A549 (cell line): Measurements from ENCODE around the gene SLC7A4. TPM values are rescaled to one million over a fixed set of nuclear protein-coding genes. Genes with fewer than 3 reads are reported as not detected.

Source experiments
- ATAC-seq, 2 experiments: fragments of 200-7000 bp in 1 of 2; fragments of >200 bp in 1 of 2; cut with Nextera tagmentation in 1 of 2; cut with Tn5 transposase in 1 of 2; 3 replicates each; pipeline versions ENCODE4 v1.8.0 to v1.9.1; 2018 to 2020; ENCODE audit warnings: mild to moderate bottlenecking in 1 of 2, moderate library complexity in 1 of 2
- CTCF ChIA-PET: fragments of 300-600 bp; sonication (Branson Sonifier 250); formaldehyde crosslinking; extraction: SDS; loops from one replicate; lab custom pipeline; 2021; ENCODE audit warnings: antibody characterized with exemption, inconsistent platforms; lab: Yijun Ruan, JAX
- POLR2A ChIA-PET: fragments of 350-600 bp; formaldehyde crosslinking; extraction: SDS; loops from one replicate; lab custom pipeline; 2021; ENCODE audit warnings: antibody characterized with exemption, inconsistent platforms; lab: Yijun Ruan, JAX
- DNase-seq, 2 experiments: peaks; one replicate each; pipeline versions ENCODE4 v3.0.0 to v3.0.0-alpha.2; 2011 to 2016; ENCODE audit warnings: low read depth in 1 of 2, low spot score in 1 of 2
- FAIRE-seq: peaks from 2 replicates; lab custom pipeline; 2011; peaks lifted over from hg19 to GRCh38; lab: Jason Lieb, UNC
- H3K27ac ChIP-seq, 2 experiments: fragments of >200 bp; sonication (Bioruptor Twin); formaldehyde crosslinking; 3 replicates each; pipeline ENCODE4 v1.5.1; 2016 to 2017
- H3K4me1 ChIP-seq: fragments of >200 bp; sonication (Bioruptor Twin); formaldehyde crosslinking; 3 replicates; pipeline ENCODE4 v1.6.1; 2016
- H3K4me2 ChIP-seq: fragments of >200 bp; sonication (Bioruptor Twin); formaldehyde crosslinking; 3 replicates; pipeline ENCODE4 v1.6.1; 2016
- H3K4me3 ChIP-seq: fragments of >200 bp; sonication (Bioruptor Twin); formaldehyde crosslinking; 3 replicates; pipeline ENCODE4 v1.5.1; 2016
- H3K9me3 ChIP-seq: fragments of >200 bp; sonication (Bioruptor Twin); formaldehyde crosslinking; 3 replicates; pipeline ENCODE4 v1.6.1; 2016
- BHLHE40 ChIP-seq: IDR thresholded peaks from 2 replicates; pipeline ENCODE4 v1.6.1; 2012; ENCODE audit warnings: low read depth, low read length, inconsistent platforms
- CEBPB ChIP-seq, 2 experiments: fragments of >200 bp in 1 of 2; sonication (Bioruptor Twin) in 1 of 2; formaldehyde crosslinking in 1 of 2; IDR thresholded peaks; 2 replicates each; pipeline ENCODE4 v1.6.1; 2012 to 2016
- EHF ChIP-seq: fragments of 250-450 bp; sonication (Bioruptor Pico); IDR thresholded peaks from 2 replicates; pipeline ENCODE4 v1.5.0; 2020; ENCODE audit warnings: mild to moderate bottlenecking
- ELK1 ChIP-seq: fragments of 150-350 bp; IDR thresholded peaks from 2 replicates; pipeline ENCODE4 v1.6.1; 2014; ENCODE audit warnings: low read depth, mild to moderate bottlenecking, low read length
- EP300 ChIP-seq, 2 experiments: fragments of >200 bp; sonication (Bioruptor Twin); formaldehyde crosslinking; IDR thresholded peaks; 2 replicates in 1 of 2; 3 replicates in 1 of 2; pipeline ENCODE4 v1.6.1; 2016 to 2017
- FOSL2 ChIP-seq, 2 experiments: fragments of 450-650 bp in 1 of 2; fragments of >200 bp in 1 of 2; sonication (Bioruptor Twin) in 1 of 2; formaldehyde crosslinking; IDR thresholded peaks; 2 replicates each; pipeline versions ENCODE4 v1.5.0 to v1.6.1; 2016 to 2020; ENCODE audit warnings: mild to moderate bottlenecking in 1 of 2, moderate library complexity in 1 of 2
- HDAC2 ChIP-seq: fragments of 200-600 bp; sonication (generic); IDR thresholded peaks from 2 replicates; pipeline ENCODE4 v1.6.1; 2016
- HEYL ChIP-seq: fragments of 250-450 bp; sonication (Bioruptor Pico); IDR thresholded peaks from 2 replicates; pipeline ENCODE4 v1.8.0; 2021; ENCODE audit warnings: mild to moderate bottlenecking, moderate library complexity
- KDM1A ChIP-seq: fragments of 200-600 bp; sonication (generic); IDR thresholded peaks from 2 replicates; pipeline ENCODE4 v1.6.1; 2016; ENCODE audit warnings: low read depth, mild to moderate bottlenecking
- MYC ChIP-seq: IDR thresholded peaks from 2 replicates; pipeline ENCODE4 v1.6.1; 2012; ENCODE audit warnings: mild to moderate bottlenecking, inconsistent platforms, low read length, improper control_type of control experiment, borderline replicate concordance
- NPAS2 ChIP-seq: fragments of 250-450 bp; sonication (Bioruptor Pico); IDR thresholded peaks from 2 replicates; pipeline ENCODE4 v1.8.0; 2022; ENCODE audit warnings: mild to moderate bottlenecking, moderate library complexity, borderline replicate concordance
- NR3C1 ChIP-seq: fragments of >200 bp; sonication (Bioruptor Twin); formaldehyde crosslinking; IDR thresholded peaks from 3 replicates; pipeline ENCODE4 v1.6.1; 2017
- RARB ChIP-seq: fragments of 250-450 bp; sonication (Bioruptor Pico); IDR thresholded peaks from 2 replicates; pipeline ENCODE4 v1.8.0; 2021; ENCODE audit warnings: mild to moderate bottlenecking, moderate library complexity
- REST ChIP-seq: fragments of 200-600 bp; sonication (generic); IDR thresholded peaks from 2 replicates; pipeline ENCODE4 v1.6.1; 2016; ENCODE audit warnings: antibody characterized with exemption, mild to moderate bottlenecking, moderate library complexity
- RFX5 ChIP-seq: fragments of 450-650 bp; IDR thresholded peaks from 2 replicates; pipeline ENCODE4 v1.7.1; 2014; ENCODE audit warnings: antibody characterized with exemption, mild to moderate bottlenecking, moderate library complexity
- SMC3 ChIP-seq: fragments of >200 bp; sonication (Bioruptor Twin); formaldehyde crosslinking; IDR thresholded peaks from 3 replicates; pipeline ENCODE4 v1.6.1; 2018; ENCODE audit warnings: inconsistent platforms
- ZSCAN20 ChIP-seq: fragments of 250-450 bp; sonication (Bioruptor Pico); IDR thresholded peaks from 2 replicates; pipeline ENCODE4 v1.8.0; 2022; ENCODE audit warnings: mild to moderate bottlenecking, moderate library complexity
- WGBS: methylation state at CpG from one replicate; pipeline ENCODE4 v1.1.6; 2017; ENCODE audit errors: missing lambda C conversion rate; 5-methylcytosine and 5-hydroxymethylcytosine counted together
- polyA plus RNA-seq, 4 experiments: library from polyadenylated mRNA; depleted of rRNA in 3 of 4; stranded (reverse); fragments of >200 nt; fragmentation: RNase III in 1 of 4; extraction: RNeasy Plus Mini Kit Qiagen cat#74134 plus additional on column Dnase treatment in 1 of 4; gene quantifications; 2 replicates in 3 of 4; 3 replicates in 1 of 4; pipeline ENCODE4 v1.2.3, GENCODE V29; 2011 to 2017

SLC7A4 gene
- polyA plus RNA-seq, 2 of the 4 experiments (the other 2 are of a cell fraction) = not detected

DNA sequence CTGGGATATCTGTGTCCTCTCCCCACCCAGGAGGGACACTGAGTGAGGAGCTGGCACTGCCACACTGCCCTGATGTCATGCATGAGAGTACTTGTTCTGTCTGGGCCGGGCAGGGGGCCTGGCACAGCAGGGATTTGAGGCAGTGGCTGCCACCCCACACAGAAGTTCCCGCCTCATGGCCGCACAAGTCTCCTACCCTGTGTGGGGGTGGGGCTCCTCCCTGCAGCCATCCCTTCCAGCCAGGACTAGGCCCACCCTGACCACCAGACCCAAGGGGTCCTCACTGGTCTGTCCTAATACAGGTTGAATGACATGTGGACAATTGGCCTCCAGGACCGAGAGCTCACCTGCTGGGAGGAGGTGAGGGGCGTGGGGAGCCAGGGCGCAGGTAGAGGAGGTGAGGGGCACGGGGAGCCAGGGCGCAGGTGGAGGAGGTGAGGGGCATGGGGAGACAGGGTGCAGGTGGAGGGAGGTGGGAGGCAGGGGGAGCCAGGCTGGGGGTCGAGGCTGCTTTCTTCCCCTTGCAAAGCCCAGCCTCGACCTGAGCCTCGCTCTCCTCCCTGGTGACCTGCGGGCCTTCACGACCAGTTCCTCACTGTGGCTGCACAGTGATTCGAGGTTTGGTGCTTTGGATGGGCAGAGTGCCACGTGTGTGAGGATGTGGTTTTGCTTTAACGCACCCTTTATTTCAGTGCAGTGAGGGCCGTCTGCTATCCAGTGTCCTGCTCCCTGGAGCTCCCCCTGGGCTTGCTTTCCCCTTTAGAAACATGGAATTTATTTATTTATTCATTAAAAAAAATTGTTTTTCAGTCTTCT lies 42.8 kb downstream of the SLC7A4 start:
- no peaks in the 10 kb centered on the region for H3K4me1 ChIP-seq
- DNase-seq = no peak
- no peak overlapping the region for H3K27ac ChIP-seq
- 82% methylated on average over 8 of the region's 17 CpGs for WGBS
- CTCF ChIA-PET = interaction anchor here (0.7 to 1.7 kb wide), 5 partner anchors 14 to 113 kb away, joined by 3 to 6 read pairs (median 3); partner anchors contain the start of gene CRKL
- ATAC-seq = no peak
- POLR2A ChIA-PET = interaction anchor here (1.5 kb wide), 1 partner anchor 8 kb away, joined by 7 read pairs; the partner anchor contains the start of gene LZTR1
- no peaks in the 10 kb centered on the region for H3K9me3 ChIP-seq
- TF ChIP-seq RFX5 (no peak), RARB (no peak), KDM1A (no peak), HEYL (CRISPR knock-in tag) (no peak), MYC (no peak), EP300 (IDR thresholded peaks at IDR 0.05) (no peak)
- H3K4me2 ChIP-seq = no peak overlapping the region
- FAIRE-seq = no peak
- H3K4me3 ChIP-seq = no peak overlapping the region

DNA sequence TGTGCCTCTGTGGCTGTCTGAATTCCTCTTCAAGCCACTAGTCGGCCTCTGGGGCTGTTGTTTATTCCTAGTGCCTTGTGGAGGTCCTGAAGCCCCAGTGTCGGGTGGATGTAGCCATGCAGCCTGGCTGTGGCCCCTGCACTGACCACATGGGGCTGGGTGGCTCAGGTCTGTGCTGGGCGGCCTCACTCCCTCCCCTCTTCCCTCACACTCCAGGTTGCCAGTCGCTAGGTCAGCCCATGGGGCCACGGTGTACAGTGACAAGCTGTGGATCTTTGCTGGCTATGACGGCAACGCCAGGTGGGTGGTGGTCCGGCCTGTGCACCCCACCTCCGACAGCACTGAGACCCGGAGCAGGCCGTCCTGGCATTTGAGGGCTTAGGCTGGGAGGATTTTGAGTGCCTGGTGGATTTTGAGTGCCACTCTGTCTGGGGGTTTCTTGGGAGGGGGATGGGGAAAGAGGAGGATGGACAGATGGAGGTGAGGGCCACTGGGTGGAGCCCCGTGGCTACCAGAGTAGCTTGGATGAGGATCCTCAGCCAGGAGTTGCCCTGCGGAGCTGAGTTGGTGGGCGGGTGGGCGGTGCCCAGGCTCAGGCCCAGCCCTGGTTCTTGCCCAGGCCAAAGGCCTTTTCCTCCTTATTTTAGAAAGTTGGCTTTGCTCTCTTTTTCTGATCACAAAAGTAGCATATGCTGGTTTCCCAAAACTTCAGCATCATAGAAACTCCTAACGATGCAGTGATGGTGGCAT lies 43.6 kb downstream of the SLC7A4 start:
- ChIA-PET CTCF (interaction anchor here (1.2 to 1.4 kb wide), 3 partner anchors 99 to 114 kb away, joined by 3 to 6 read pairs (median 3); no protein-coding TSS in a partner anchor), POLR2A (no interaction called here)
- TF ChIP-seq EHF (CRISPR knock-in tag) (no peak), NPAS2 (no peak), HDAC2 (no peak), BHLHE40 (no peak), RFX5 (no peak), SMC3 (no peak), NR3C1 (no peak), ELK1 (no peak), CEBPB (IDR thresholded peaks at IDR 0.05) (no peak), REST (no peak)
- no peaks in the 10 kb centered on the region for H3K4me1 ChIP-seq
- H3K4me3 ChIP-seq = no peak overlapping the region
- no peak for FAIRE-seq
- no peaks in the 10 kb centered on the region for H3K9me3 ChIP-seq
- ATAC-seq = peak in 1 of 2 experiments; percentile 31; a peak in 1 of 6 replicates
- no peak overlapping the region for H3K4me2 ChIP-seq
- DNase-seq = no peak
- 77% methylated on average over 9 of the region's 16 CpGs for WGBS
- no peak overlapping the region for H3K27ac ChIP-seq

DNA sequence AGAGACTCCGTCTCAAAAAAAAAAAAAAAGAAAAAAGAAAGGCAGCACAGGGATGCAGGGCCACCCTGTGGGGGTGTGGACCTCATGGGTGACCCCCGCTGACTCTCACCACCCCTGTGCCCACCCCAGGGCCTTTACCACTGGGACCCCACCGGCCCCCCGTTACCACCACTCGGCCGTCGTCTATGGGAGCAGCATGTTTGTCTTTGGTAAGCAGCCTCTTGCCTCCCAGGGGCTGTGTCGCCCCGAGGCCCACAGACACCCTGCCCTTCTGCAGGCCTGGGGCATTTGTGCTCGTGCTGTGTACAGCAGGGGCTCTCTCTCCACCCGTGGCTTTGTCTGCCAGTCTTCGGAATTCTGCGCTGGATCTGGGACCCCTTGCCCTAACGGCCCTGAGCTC lies 45.0 kb downstream of the SLC7A4 start:
- no peak for ATAC-seq
- POLR2A ChIA-PET = no interaction called here
- no peaks in the 10 kb centered on the region for H3K9me3 ChIP-seq
- H3K4me3 ChIP-seq = no peak overlapping the region
- peaks cover 6% of the 10 kb centered on the region; the same call in 2 of the 3 replicates for H3K4me1 ChIP-seq
- 85% methylated on average over 10 of the region's 14 CpGs for WGBS
- DNase-seq = no peak
- no peak for TF ChIP-seq ZSCAN20 (CRISPR knock-in tag)
- no peak for TF ChIP-seq MYC
- no peak for TF ChIP-seq FOSL2 (IDR thresholded peaks at IDR 0.05)
- no peak for TF ChIP-seq FOSL2 (CRISPR knock-in tag; IDR thresholded peaks at IDR 0.05)
- no peak for TF ChIP-seq BHLHE40
- no peak for FAIRE-seq
- CTCF ChIA-PET = interaction anchor here (1.3 to 1.4 kb wide), 2 partner anchors 98 to 102 kb away, joined by 3 read pairs; no protein-coding TSS in a partner anchor
- H3K4me2 ChIP-seq = no peak overlapping the region
- no peak overlapping the region for H3K27ac ChIP-seq
